ENCODE results near the gene MVB12B. TPM values are rescaled to one million over a fixed set of nuclear protein-coding genes. Genes with fewer than 3 reads are reported as not detected.

The MVB12B gene
- total RNA-seq, 4 donors from 2014 or later, result 27.2 to 36.9 (median 33.2) TPM

- TF ChIP-seq CTCF (IDR thresholded peaks at IDR 0.05) (no peak), EP300 (IDR thresholded peaks at IDR 0.05) (no peak), POLR2A (IDR thresholded peaks at IDR 0.05) (no peak)
- WGBS, 2 donors, result 85 to 92% methylated on average over 10 of the region's 10 CpGs
- DNase-seq (ENCODE audit: low spot score in 2 of 2), result no peak
- peaks cover 0 to 51% (median 17%) of the 10 kb centered on the region in 4 donors for H3K4me1 ChIP-seq
- no peaks in the 10 kb centered on the region for H3K9me3 ChIP-seq
- peaks cover 0 to 54% of the 10 kb centered on the region in 2 donors for H3K27me3 ChIP-seq
- no peak overlapping the region for H3K4me3 ChIP-seq
- H3K36me3 ChIP-seq, result no peaks in the 10 kb centered on the region
- H3K27ac ChIP-seq, result no peak overlapping the region
Measured at GRCh38 chr9:126520453-126520852, 193.8 kb downstream of the MVB12B start.

GRCh38 chr9:126521089-126521488 is 194.5 kb downstream of the MVB12B start:
- H3K4me1 ChIP-seq, result peaks cover 0 to 45% (median 15%) of the 10 kb centered on the region in 4 donors
- no peak for DNase-seq (ENCODE audit: low spot score in 2 of 2)
- WGBS, 2 donors, result 75 to 82% methylated on average over 11 of the region's 11 CpGs

GRCh38 chr9:126521551-126521950 is 194.9 kb downstream of the MVB12B start:
- no peaks in the 10 kb centered on the region for H3K9me3 ChIP-seq
- no peak for TF ChIP-seq POLR2A (IDR thresholded peaks at IDR 0.05)
- TF ChIP-seq CTCF (IDR thresholded peaks at IDR 0.05), result no peak
- TF ChIP-seq EP300 (IDR thresholded peaks at IDR 0.05), result no peak
- H3K36me3 ChIP-seq, result no peaks in the 10 kb centered on the region
- WGBS, 2 donors, result 68 to 75% methylated on average over 13 of the region's 13 CpGs
- peaks cover 0 to 40% (median 11%) of the 10 kb centered on the region in 4 donors for H3K4me1 ChIP-seq
- DNase-seq (ENCODE audit: low spot score in 2 of 2), result no peak
- H3K4me3 ChIP-seq, result no peak overlapping the region
- peak overlapping the region in 1 of 4 donors; percentile 81 for H3K27ac ChIP-seq
- H3K27me3 ChIP-seq, result peaks cover 0 to 44% of the 10 kb centered on the region in 2 donors

More at GRCh38 chr9:126521089-126521488, 194.5 kb downstream of the MVB12B start:
- H3K9me3 ChIP-seq, result no peaks in the 10 kb centered on the region
- H3K4me3 ChIP-seq, result no peak overlapping the region
- TF ChIP-seq POLR2A (IDR thresholded peaks at IDR 0.05), result no peak
- no peak for TF ChIP-seq CTCF (IDR thresholded peaks at IDR 0.05)
- TF ChIP-seq EP300 (IDR thresholded peaks at IDR 0.05), result no peak
- H3K27me3 ChIP-seq, result peaks cover 0 to 48% of the 10 kb centered on the region in 2 donors
- no peaks in the 10 kb centered on the region for H3K36me3 ChIP-seq
- H3K27ac ChIP-seq, result peak overlapping the region in 1 of 4 donors; percentile 81

DNA sequence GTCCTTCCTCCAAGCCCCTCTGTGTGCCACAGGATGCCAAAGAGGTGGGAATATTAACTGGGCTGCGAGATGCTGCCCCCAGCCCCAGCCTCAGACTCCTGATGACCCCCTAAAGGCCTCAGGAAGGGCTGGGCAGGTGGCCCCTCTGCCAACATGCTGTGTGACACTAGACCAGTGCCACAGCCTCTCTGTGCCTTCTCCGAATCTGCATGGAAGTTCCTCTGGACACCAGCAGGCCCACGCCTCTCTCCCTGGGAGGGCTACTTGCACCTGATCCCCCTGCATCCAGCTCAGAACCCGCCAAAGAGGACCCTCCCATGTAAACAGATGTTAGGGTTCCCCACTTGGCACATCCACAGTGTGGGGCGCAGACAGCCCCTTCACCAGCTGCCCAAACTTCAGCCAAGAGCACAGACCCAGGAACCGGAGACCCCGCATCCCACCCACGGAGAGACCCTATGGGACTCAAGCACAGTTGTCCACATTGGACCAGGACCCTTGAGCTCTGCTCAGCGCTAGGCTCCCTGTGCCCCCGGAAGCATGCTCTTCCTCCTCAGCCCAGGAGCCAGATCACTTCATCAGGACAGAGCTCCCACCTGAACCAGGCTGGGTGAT is 195.5 kb downstream of the MVB12B start:
- Histone ChIP-seq H3K27ac (peak overlapping the region in 1 of 4 donors; percentile 81), H3K4me3 (no peak overlapping the region), H3K27me3 (peaks cover 0 to 43% of the 10 kb centered on the region in 2 donors), H3K36me3 (no peaks in the 10 kb centered on the region), H3K9me3 (no peaks in the 10 kb centered on the region), H3K4me1 (peaks cover 0 to 35% (median 9%) of the 10 kb centered on the region in 4 donors)
- DNase-seq (ENCODE audit: low spot score in 2 of 2), result no peak
- TF ChIP-seq POLR2A (IDR thresholded peaks at IDR 0.05) (no peak), EP300 (IDR thresholded peaks at IDR 0.05) (no peak), CTCF (IDR thresholded peaks at IDR 0.05) (no peak)
- 91% methylated on average over 9 to 10 of the region's 10 CpGs for WGBS, 2 donors

- no peaks in the 10 kb centered on the region for H3K36me3 ChIP-seq
- H3K4me1 ChIP-seq, result peaks cover 0 to 28% (median 7%) of the 10 kb centered on the region in 4 donors
- H3K27me3 ChIP-seq, result peaks cover 0 to 43% of the 10 kb centered on the region in 2 donors
- no peak for TF ChIP-seq CTCF (IDR thresholded peaks at IDR 0.05)
- TF ChIP-seq POLR2A (IDR thresholded peaks at IDR 0.05), result no peak
- TF ChIP-seq EP300 (IDR thresholded peaks at IDR 0.05), result no peak
- no peaks in the 10 kb centered on the region for H3K9me3 ChIP-seq
- no peak overlapping the region for H3K4me3 ChIP-seq
- no peak for DNase-seq (ENCODE audit: low spot score in 2 of 2)
- WGBS, 2 donors, result 48 to 55% methylated on average over 15 to 16 of the region's 18 CpGs
- peak overlapping the region in 3 of 4 donors; percentile 56 to 81 (median 65) for H3K27ac ChIP-seq
Measured at GRCh38 chr9:126522612-126523356, 196.2 kb downstream of the MVB12B start.

All from tibial nerve (tissue), 4 donors.